Measurements from ENCODE around the gene KCNG2. TPM values are rescaled to one million over a fixed set of nuclear protein-coding genes. Genes with fewer than 3 reads are reported as not detected.

Gene KCNG2
- polyA plus RNA-seq, 1 of the 3 experiments (the other 2 are of a cell fraction): not detected

DNA sequence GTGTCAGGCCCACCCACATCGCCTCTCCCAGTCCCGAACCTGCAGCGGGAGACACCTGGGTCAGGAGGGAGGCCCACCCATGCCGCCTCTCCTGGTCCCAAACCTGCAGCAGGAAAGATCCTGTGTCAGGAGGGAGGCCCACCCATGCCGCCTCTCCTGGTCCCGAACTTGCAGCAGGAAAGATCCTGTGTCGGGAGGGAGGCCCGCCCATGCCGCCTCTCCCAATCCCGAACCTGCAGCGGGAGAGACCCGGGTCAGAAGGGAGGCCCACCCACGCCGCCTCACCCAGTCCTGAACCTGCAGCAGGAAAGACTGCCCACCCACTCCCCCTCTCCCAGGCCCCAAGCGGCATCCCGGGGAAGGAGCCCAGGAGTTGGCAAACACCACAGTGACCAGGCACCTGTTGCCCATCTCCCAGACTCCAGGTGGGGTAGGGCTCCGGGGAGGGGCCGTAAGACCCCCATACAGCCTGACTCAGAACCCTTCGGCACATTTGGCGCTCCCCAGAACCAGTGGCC is 145.9 kb downstream of the KCNG2 start:
- Histone ChIP-seq H3K27me3 (ENCODE audit: insufficient read depth) (no peaks in the 10 kb centered on the region), H4K20me1 (ENCODE audit: insufficient read depth) (0 out of 2 replicates have a peak, but pooled peaks cover 13% of the 10 kb centered on the region), H3K9me2 (no peaks in the 10 kb centered on the region), H3K4me3 (ENCODE audit: low read depth in 2 of 2, low read length in 1 of 2) (no peak overlapping the region), H3K9me3 (no peaks in the 10 kb centered on the region), H3K4me2 (no peak overlapping the region), H3K9ac (no peak overlapping the region), H3K36me3 (replicated peaks in 1 of 2; ENCODE audit: control insufficient read depth in 1 of 2, insufficient read depth in 2 of 2, low read length in 1 of 2) (peaks cover 8 to 12% of the 10 kb centered on the region in 2 experiments), H3K4me1 (ENCODE audit: control insufficient read depth in 1 of 2, insufficient read depth in 2 of 2, low read depth in 1 of 2, low read length in 1 of 2) (peaks cover 0 to 4% of the 10 kb centered on the region in 2 experiments; a peak in 1 of 4 replicates), H3K27ac (ENCODE audit: low read depth in 2 of 2, low read length in 1 of 2) (no peak overlapping the region), H2AFZ (ENCODE audit: low read depth) (no peak overlapping the region), H3K79me2 (ENCODE audit: insufficient read depth) (peaks cover 33% of the 10 kb centered on the region; the same call in 1 of the 2 replicates), H3F3A (replicated peaks; ENCODE audit: insufficient read depth) (no peaks in the 10 kb centered on the region)
- DNase-seq: no peak
- CTCF ChIA-PET: no interaction called here
- POLR2A ChIA-PET: no interaction called here
- no peak for TF ChIP-seq TAF1 (IDR thresholded peaks at IDR 0.05; ENCODE audit: borderline replicate concordance, low read depth, low read length)
- TF ChIP-seq MXI1 (IDR thresholded peaks at IDR 0.05; ENCODE audit: low read depth, low read length): no peak
- WGBS (ENCODE audit: low lambda C conversion rate): 97% methylated on average over 10 of the region's 20 CpGs

DNA sequence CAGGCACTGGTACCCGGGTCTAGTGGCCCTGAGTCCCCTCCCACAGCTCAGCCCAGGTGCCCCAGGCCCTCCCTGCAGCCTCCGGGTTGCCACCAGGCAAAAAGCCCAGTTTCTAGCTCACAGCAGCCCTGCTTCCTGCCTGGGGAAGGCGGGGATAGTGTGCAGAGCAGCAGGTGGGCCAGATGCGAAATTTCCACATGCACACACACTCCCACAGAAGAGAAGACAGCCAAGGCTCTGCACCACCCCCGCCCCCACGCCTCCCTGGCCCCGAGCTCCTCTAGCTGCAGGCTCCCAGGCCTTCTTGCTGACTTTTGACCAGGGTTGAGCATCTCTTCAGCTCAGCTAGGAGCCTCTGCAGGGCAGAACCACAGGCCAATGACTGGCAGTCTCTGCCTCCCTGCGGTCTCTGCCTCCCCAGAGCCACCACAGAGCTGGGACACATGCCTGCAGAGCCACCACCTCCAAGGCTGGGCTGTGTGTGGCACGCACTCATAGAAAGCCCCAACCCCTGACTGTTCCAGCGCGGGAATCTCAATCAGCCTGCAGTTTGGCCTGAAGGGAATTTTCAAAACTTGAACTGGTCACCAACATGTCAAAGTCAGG is 146.5 kb downstream of the KCNG2 start:
- H3K9ac ChIP-seq: no peak overlapping the region
- H2AFZ ChIP-seq (ENCODE audit: low read depth): no peak overlapping the region
- peaks cover 0 to 4% of the 10 kb centered on the region in 2 experiments; a peak in 1 of 4 replicates for H3K4me1 ChIP-seq (ENCODE audit: control insufficient read depth in 1 of 2, insufficient read depth in 2 of 2, low read depth in 1 of 2, low read length in 1 of 2)
- no peak overlapping the region for H3K27ac ChIP-seq (ENCODE audit: low read depth in 2 of 2, low read length in 1 of 2)
- H3K36me3 ChIP-seq (replicated peaks in 1 of 2; ENCODE audit: control insufficient read depth in 1 of 2, insufficient read depth in 2 of 2, low read length in 1 of 2): peaks cover 8 to 12% of the 10 kb centered on the region in 2 experiments
- no peak for DNase-seq
- TF ChIP-seq TAF1 (IDR thresholded peaks at IDR 0.05; ENCODE audit: borderline replicate concordance, low read depth, low read length) (no peak), FOXJ3 (CRISPR knock-in tag; IDR thresholded peaks at IDR 0.05) (no peak), EP300 (IDR thresholded peaks at IDR 0.05; ENCODE audit: borderline replicate concordance in 1 of 2, low read depth in 1 of 2, low read length in 1 of 2) (no peak), NFIC (IDR thresholded peaks at IDR 0.05; ENCODE audit: borderline replicate concordance) (no peak), TEAD4 (IDR thresholded peaks at IDR 0.05; ENCODE audit: borderline replicate concordance, insufficient read depth) (no peak), EZH2phosphoT487 (IDR thresholded peaks at IDR 0.05; ENCODE audit: borderline replicate concordance, low read depth) (no peak), GABPA (IDR thresholded peaks at IDR 0.05; ENCODE audit: low read depth) (no peak), SIN3A (IDR thresholded peaks at IDR 0.05; ENCODE audit: borderline replicate concordance, low read depth, low read length) (no peak), MEF2A (IDR thresholded peaks at IDR 0.05; ENCODE audit: borderline replicate concordance, low read depth) (no peak)
- TF ChIP-seq, protein P1, sequence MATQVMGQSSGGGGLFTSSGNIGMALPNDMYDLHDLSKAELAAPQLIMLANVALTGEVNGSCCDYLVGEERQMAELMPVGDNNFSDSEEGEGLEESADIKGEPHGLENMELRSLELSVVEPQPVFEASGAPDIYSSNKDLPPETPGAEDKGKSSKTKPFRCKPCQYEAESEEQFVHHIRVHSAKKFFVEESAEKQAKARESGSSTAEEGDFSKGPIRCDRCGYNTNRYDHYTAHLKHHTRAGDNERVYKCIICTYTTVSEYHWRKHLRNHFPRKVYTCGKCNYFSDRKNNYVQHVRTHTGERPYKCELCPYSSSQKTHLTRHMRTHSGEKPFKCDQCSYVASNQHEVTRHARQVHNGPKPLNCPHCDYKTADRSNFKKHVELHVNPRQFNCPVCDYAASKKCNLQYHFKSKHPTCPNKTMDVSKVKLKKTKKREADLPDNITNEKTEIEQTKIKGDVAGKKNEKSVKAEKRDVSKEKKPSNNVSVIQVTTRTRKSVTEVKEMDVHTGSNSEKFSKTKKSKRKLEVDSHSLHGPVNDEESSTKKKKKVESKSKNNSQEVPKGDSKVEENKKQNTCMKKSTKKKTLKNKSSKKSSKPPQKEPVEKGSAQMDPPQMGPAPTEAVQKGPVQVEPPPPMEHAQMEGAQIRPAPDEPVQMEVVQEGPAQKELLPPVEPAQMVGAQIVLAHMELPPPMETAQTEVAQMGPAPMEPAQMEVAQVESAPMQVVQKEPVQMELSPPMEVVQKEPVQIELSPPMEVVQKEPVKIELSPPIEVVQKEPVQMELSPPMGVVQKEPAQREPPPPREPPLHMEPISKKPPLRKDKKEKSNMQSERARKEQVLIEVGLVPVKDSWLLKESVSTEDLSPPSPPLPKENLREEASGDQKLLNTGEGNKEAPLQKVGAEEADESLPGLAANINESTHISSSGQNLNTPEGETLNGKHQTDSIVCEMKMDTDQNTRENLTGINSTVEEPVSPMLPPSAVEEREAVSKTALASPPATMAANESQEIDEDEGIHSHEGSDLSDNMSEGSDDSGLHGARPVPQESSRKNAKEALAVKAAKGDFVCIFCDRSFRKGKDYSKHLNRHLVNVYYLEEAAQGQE (IDR thresholded peaks at IDR 0.05; ENCODE audit: low read depth, low read length): no peak
- TF ChIP-seq, protein P2, sequence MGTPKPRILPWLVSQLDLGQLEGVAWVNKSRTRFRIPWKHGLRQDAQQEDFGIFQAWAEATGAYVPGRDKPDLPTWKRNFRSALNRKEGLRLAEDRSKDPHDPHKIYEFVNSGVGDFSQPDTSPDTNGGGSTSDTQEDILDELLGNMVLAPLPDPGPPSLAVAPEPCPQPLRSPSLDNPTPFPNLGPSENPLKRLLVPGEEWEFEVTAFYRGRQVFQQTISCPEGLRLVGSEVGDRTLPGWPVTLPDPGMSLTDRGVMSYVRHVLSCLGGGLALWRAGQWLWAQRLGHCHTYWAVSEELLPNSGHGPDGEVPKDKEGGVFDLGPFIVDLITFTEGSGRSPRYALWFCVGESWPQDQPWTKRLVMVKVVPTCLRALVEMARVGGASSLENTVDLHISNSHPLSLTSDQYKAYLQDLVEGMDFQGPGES (IDR thresholded peaks at IDR 0.05; ENCODE audit: low read depth, low read length): no peak
- ChIA-PET CTCF (no interaction called here), POLR2A (no interaction called here)
- WGBS (ENCODE audit: low lambda C conversion rate): 90% methylated on average over 4 of the region's 11 CpGs
- H3K9me2 ChIP-seq: no peaks in the 10 kb centered on the region
- H3K9me3 ChIP-seq: no peaks in the 10 kb centered on the region
- no peaks in the 10 kb centered on the region for H3K27me3 ChIP-seq (ENCODE audit: insufficient read depth)
- H3K4me3 ChIP-seq (ENCODE audit: low read depth in 2 of 2, low read length in 1 of 2): no peak overlapping the region
- H4K20me1 ChIP-seq (ENCODE audit: insufficient read depth): peaks cover 18% of the 10 kb centered on the region; the same call in 1 of the 2 replicates
- peaks cover 33% of the 10 kb centered on the region; the same call in 1 of the 2 replicates for H3K79me2 ChIP-seq (ENCODE audit: insufficient read depth)
- no peak overlapping the region for H3K4me2 ChIP-seq
- no peaks in the 10 kb centered on the region for H3F3A ChIP-seq (replicated peaks; ENCODE audit: insufficient read depth)

Measured in SK-N-SH (cell line).